HEK293 (cell line): ENCODE results near the gene PRR3.
A peak's percentile ranks its signal among the peaks of the same experiment; 100 is the strongest.

Source experiments
- CTCF ChIA-PET: fragments of 350-600 bp; formaldehyde crosslinking; extraction: SDS; loops from one replicate; lab custom pipeline; 2021; ENCODE audit warnings: antibody characterized with exemption; lab: Yijun Ruan, JAX
- POLR2A ChIA-PET: fragments of 300-600 bp; formaldehyde crosslinking; extraction: SDS; loops from one replicate; lab custom pipeline; 2020; ENCODE audit warnings: antibody characterized with exemption, inconsistent platforms; lab: Yijun Ruan, JAX
- H3K27ac ChIP-seq: fragments of 200-500 bp; sonication (Bioruptor generic); 2 replicates; pipeline ENCODE4 v1.5.1; 2014; ENCODE audit warnings: low read depth, low read length, control low read depth, inconsistent platforms; ENCODE audit errors: extremely low read depth
- H3K36me3 ChIP-seq, 2 experiments: fragments of 200-500 bp in 1 of 2; sonication (Bioruptor generic) in 1 of 2; 1 replicate in 1 of 2; 2 replicates in 1 of 2; pipeline ENCODE4 v1.5.1; 2014 to 2017; ENCODE audit warnings: inconsistent platforms in 2 of 2, low read length in 2 of 2; ENCODE audit not compliant: control insufficient read depth in 2 of 2, insufficient read depth in 1 of 2
- H3K4me1 ChIP-seq: fragments of 200-500 bp; sonication (Bioruptor generic); 2 replicates; pipeline ENCODE4 v1.5.1; 2014; ENCODE audit warnings: mild to moderate bottlenecking, low read length, inconsistent platforms; ENCODE audit not compliant: control insufficient read depth, insufficient read depth
- H3K4me3 ChIP-seq: 2 replicates; pipeline ENCODE4 v1.5.1; 2011; ENCODE audit warnings: low read depth, mild to moderate bottlenecking, control low read depth, low read length, moderate library complexity
- H3K9me3 ChIP-seq: fragments of 200-500 bp; sonication (Bioruptor generic); 2 replicates; pipeline ENCODE4 v1.5.1; 2014; ENCODE audit warnings: low read depth, low read length, inconsistent platforms; ENCODE audit not compliant: control insufficient read depth, insufficient read depth
- BCL11B ChIP-seq: fragments of 450-650 bp; formaldehyde crosslinking; IDR thresholded peaks from 2 replicates; pipeline ENCODE4 v1.5.1; 2016; ENCODE audit warnings: low read depth, missing biosample characterization, missing genetic modification characterization
- CTCF ChIP-seq: fragments of 450-650 bp; formaldehyde crosslinking; IDR thresholded peaks from 2 replicates; pipeline ENCODE4 v1.5.1; 2016; ENCODE audit warnings: missing biosample characterization, missing genetic modification characterization
- INSM2 ChIP-seq: fragments of 450-650 bp; formaldehyde crosslinking; IDR thresholded peaks from 2 replicates; pipeline ENCODE4 v1.5.1; 2016; ENCODE audit warnings: missing biosample characterization, missing genetic modification characterization
- KLF17 ChIP-seq: fragments of 450-650 bp; formaldehyde crosslinking; IDR thresholded peaks from 2 replicates; pipeline ENCODE4 v1.5.1; 2016; ENCODE audit warnings: missing biosample characterization, missing genetic modification characterization
- KLF9 ChIP-seq: fragments of 450-650 bp; formaldehyde crosslinking; IDR thresholded peaks from 2 replicates; pipeline ENCODE4 v1.5.1; 2016; ENCODE audit warnings: missing biosample characterization, missing genetic modification characterization, low read depth
- REST ChIP-seq: fragments of 450-650 bp; formaldehyde crosslinking; IDR thresholded peaks from 2 replicates; pipeline ENCODE4 v1.5.1; 2016; ENCODE audit warnings: missing biosample characterization, missing genetic modification characterization
- SP2 ChIP-seq: fragments of 450-650 bp; formaldehyde crosslinking; IDR thresholded peaks from 2 replicates; pipeline ENCODE4 v1.5.1; 2016; ENCODE audit warnings: missing biosample characterization, missing genetic modification characterization
- ZBTB17 ChIP-seq: fragments of 450-650 bp; formaldehyde crosslinking; IDR thresholded peaks from 2 replicates; pipeline ENCODE4 v1.5.1; 2016; ENCODE audit warnings: missing biosample characterization, missing genetic modification characterization
- ZBTB44 ChIP-seq: fragments of 450-650 bp; IDR thresholded peaks from 2 replicates; pipeline ENCODE4 v1.5.1; 2018; ENCODE audit warnings: missing biosample characterization, mild to moderate bottlenecking, missing genetic modification characterization
- ZEB2 ChIP-seq: fragments of 450-650 bp; formaldehyde crosslinking; IDR thresholded peaks from 2 replicates; pipeline ENCODE4 v1.5.1; 2016; ENCODE audit warnings: missing biosample characterization, missing genetic modification characterization
- ZIC2 ChIP-seq: fragments of 450-650 bp; formaldehyde crosslinking; IDR thresholded peaks from 2 replicates; pipeline ENCODE4 v1.5.1; 2016; ENCODE audit warnings: missing biosample characterization, missing genetic modification characterization
- ZNF112 ChIP-seq: fragments of 450-650 bp; formaldehyde crosslinking; IDR thresholded peaks from 2 replicates; pipeline ENCODE4 v1.5.0; 2017; ENCODE audit warnings: missing biosample characterization, missing genetic modification characterization
- ZNF19 ChIP-seq: fragments of 450-650 bp; formaldehyde crosslinking; IDR thresholded peaks from 2 replicates; pipeline ENCODE4; 2016; ENCODE audit warnings: missing biosample characterization, missing genetic modification characterization, low read depth
- ZNF341 ChIP-seq: fragments of 450-650 bp; formaldehyde crosslinking; IDR thresholded peaks from 2 replicates; pipeline ENCODE4; 2016; ENCODE audit warnings: low read depth, missing biosample characterization, missing genetic modification characterization
- ZNF350 ChIP-seq: fragments of 450-650 bp; formaldehyde crosslinking; IDR thresholded peaks from 2 replicates; pipeline ENCODE4 v1.5.0; 2017; ENCODE audit warnings: missing biosample characterization, mild to moderate bottlenecking, missing genetic modification characterization
- ZNF416 ChIP-seq: fragments of 450-650 bp; formaldehyde crosslinking; IDR thresholded peaks from 2 replicates; pipeline ENCODE4 v1.5.1; 2016; ENCODE audit warnings: missing biosample characterization, missing genetic modification characterization
- ZNF548 ChIP-seq: fragments of 450-650 bp; formaldehyde crosslinking; IDR thresholded peaks from 2 replicates; pipeline ENCODE4 v1.5.1; 2016; ENCODE audit warnings: missing biosample characterization, missing genetic modification characterization
- ZNF621 ChIP-seq: fragments of 450-650 bp; formaldehyde crosslinking; IDR thresholded peaks from 2 replicates; pipeline ENCODE4 v1.5.1; 2017; ENCODE audit warnings: missing biosample characterization, missing genetic modification characterization
- ZNF624 ChIP-seq: fragments of 450-650 bp; formaldehyde crosslinking; IDR thresholded peaks from 2 replicates; pipeline ENCODE4 v1.5.1; 2017; ENCODE audit warnings: missing biosample characterization, missing genetic modification characterization
- ZNF701 ChIP-seq: fragments of 450-650 bp; formaldehyde crosslinking; IDR thresholded peaks from 2 replicates; pipeline ENCODE4 v1.5.1; 2016; ENCODE audit warnings: missing biosample characterization, missing genetic modification characterization
- ZNF777 ChIP-seq: fragments of 450-650 bp; formaldehyde crosslinking; IDR thresholded peaks from 2 replicates; pipeline ENCODE4 v1.5.1; 2017; ENCODE audit warnings: missing biosample characterization, missing genetic modification characterization, borderline replicate concordance

PRR3 gene

GRCh38 chr6:30548375-30548774 is 8.7 kb upstream of the PRR3 start (continued):
- TF ChIP-seq ZBTB44 (tag by site-specific recombination) = no peak
- TF ChIP-seq ZNF621 (tag by site-specific recombination) = no peak
- TF ChIP-seq ZBTB17 (tag by site-specific recombination) = no peak
- TF ChIP-seq KLF17 (tag by site-specific recombination) = no peak
- TF ChIP-seq ZNF19 = no peak
- TF ChIP-seq, all 188 proteins: peak for 0

GRCh38 chr6:30554404-30554803 is 2.7 kb upstream of the PRR3 start:
- no peaks in the 10 kb centered on the region for H3K9me3 ChIP-seq
- no peak overlapping the region for H3K27ac ChIP-seq
- peaks cover 30 to 63% of the 10 kb centered on the region in 2 experiments for H3K36me3 ChIP-seq
- no peak overlapping the region for H3K4me3 ChIP-seq
- POLR2A ChIA-PET = interaction anchor here (1.3 to 3.9 kb wide), 4 partner anchors 9 to 61 kb away, joined by 3 to 23 read pairs (median 8); partner anchors contain the start of gene ABCF1
- TF ChIP-seq ZNF112 (tag by site-specific recombination) (no peak), ZNF350 (tag by site-specific recombination) (no peak), KLF9 (tag by site-specific recombination) (no peak), ZEB2 (tag by site-specific recombination) (no peak), BCL11B (tag by site-specific recombination) (no peak), ZNF548 (no peak), ZNF777 (tag by site-specific recombination) (no peak), ZNF416 (no peak), SP2 (no peak), ZNF701 (tag by site-specific recombination) (no peak)
- TF ChIP-seq, all 188 proteins: peak for 0
- H3K4me1 ChIP-seq = 0 out of 2 replicates have a peak, but pooled peaks cover 3% of the 10 kb centered on the region
- CTCF ChIA-PET = interaction anchor here (0.6 to 9.2 kb wide), 11 partner anchors 11 to 515 kb away, joined by 3 to 175 read pairs (median 3); no protein-coding TSS in a partner anchor

GRCh38 chr6:30554962-30555815 is 1.9 kb upstream of the PRR3 start:
- H3K27ac ChIP-seq = peak overlapping the region; percentile 74; the same call in 1 of the 2 replicates
- H3K36me3 ChIP-seq = peaks cover 30 to 61% of the 10 kb centered on the region in 2 experiments
- CTCF ChIA-PET = interaction anchor here (0.5 to 9.2 kb wide), 15 partner anchors 12 to 514 kb away, joined by 3 to 175 read pairs (median 3); partner anchors contain the start of genes ABCF1 and DHX16
- TF ChIP-seq ZNF341 (tag by site-specific recombination) = peak; percentile 78
- TF ChIP-seq CTCF = peak; percentile 26; the same call in 1 of the 2 replicates
- TF ChIP-seq ZIC2 (tag by site-specific recombination) = 0 out of 2 replicates have a peak, but pooled peaks have one; percentile 5
- TF ChIP-seq INSM2 (tag by site-specific recombination) = no peak
- peak; percentile 75; the same call in 1 of the 2 replicates for TF ChIP-seq REST (tag by site-specific recombination)
- TF ChIP-seq ZNF624 (tag by site-specific recombination) = no peak
- H3K4me3 ChIP-seq = peak overlapping the region; percentile 86
- 0 out of 2 replicates have a peak, but pooled peaks cover 3% of the 10 kb centered on the region for H3K4me1 ChIP-seq
- no peaks in the 10 kb centered on the region for H3K9me3 ChIP-seq
- POLR2A ChIA-PET = interaction anchor here (0.6 to 4.1 kb wide), 12 partner anchors 10 to 1960 kb away, joined by 3 to 41 read pairs (median 5); partner anchors contain the start of genes ABCF1 and DHX16
